ENCODE measurements around the gene SMIM20. TPM values are rescaled to one million over a fixed set of nuclear protein-coding genes. Genes with fewer than 3 reads are reported as not detected.

Gene SMIM20
- polyA plus RNA-seq, 1 experiment: 55.5 TPM

DNA sequence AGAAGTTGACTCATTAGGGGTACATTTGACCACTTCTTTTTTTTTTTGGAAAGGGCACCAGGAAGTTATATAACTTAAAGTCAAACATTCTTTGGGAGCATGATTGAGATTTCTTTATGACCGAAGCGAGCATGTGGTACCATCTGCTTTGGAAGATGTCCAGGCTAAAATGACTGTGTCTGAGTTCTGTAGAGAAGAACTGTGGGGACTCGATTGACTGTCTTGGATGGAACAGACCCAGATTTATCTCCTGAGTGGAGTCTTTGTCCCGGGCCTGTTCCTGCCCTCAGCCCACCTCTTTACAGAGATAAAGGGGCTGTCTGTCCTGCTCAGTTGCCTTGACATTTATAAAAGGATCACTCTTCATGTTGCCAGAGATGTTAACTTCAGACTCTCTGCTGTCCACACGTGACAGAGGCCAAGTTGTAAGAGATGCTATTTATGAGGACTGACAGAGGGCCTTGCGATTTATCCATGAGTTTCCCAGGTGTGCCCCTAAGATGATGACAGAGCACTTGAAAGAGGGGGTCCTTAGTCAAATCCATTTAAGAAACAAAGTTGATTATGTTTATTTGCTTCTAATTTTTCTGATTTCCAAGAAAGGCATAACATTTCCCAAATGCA is 16.8 kb downstream of the SMIM20 start:
- no peak overlapping the region for H3K4me3 ChIP-seq (ENCODE audit: low read depth, low read length)
- H3K27ac ChIP-seq (ENCODE audit: low read depth, low read length): no peak overlapping the region
- H3K9me3 ChIP-seq (ENCODE audit: control insufficient read depth, insufficient read depth, low read length): no peaks in the 10 kb centered on the region
- POLR2A ChIA-PET: no interaction called here
- no peak for TF ChIP-seq CTCF (IDR thresholded peaks at IDR 0.05; ENCODE audit: low read depth, low read length)
- H3K27me3 ChIP-seq (ENCODE audit: control insufficient read depth, insufficient read depth, low read length): no peaks in the 10 kb centered on the region
- CTCF ChIA-PET: no interaction called here
- DNase-seq (ENCODE audit: low read depth, low spot score): no peak

DNA sequence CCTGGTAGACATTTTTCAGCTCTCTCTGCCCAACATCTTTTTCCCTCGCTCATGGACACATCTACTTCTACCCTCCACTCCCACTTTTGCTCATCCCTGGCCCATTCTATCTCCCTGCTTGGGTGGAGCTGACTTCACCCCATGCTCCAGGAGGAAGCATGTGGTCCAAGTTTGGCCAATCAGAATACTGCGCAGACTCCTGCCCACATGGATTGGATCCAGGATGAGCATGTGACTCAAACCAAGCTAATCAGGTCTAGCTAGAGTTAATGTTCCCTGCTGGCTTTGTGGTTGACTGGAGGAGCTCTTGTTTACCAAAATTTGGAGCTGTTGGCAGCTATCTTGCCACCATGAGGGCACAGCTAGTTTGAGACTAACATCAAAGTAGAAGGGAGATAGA is 22.7 kb downstream of the SMIM20 start:
- POLR2A ChIA-PET: interaction anchor here (0.6 to 0.7 kb wide), 2 partner anchors 24 to 513 kb away, joined by 3 to 11 read pairs; no protein-coding TSS in a partner anchor

GRCh38 chr4:25937801-25938200 is 23.8 kb downstream of the SMIM20 start:
- Histone ChIP-seq H3K4me3 (ENCODE audit: low read depth, low read length) (no peak overlapping the region), H3K27ac (ENCODE audit: low read depth, low read length) (no peak overlapping the region), H3K27me3 (ENCODE audit: control insufficient read depth, insufficient read depth, low read length) (no peaks in the 10 kb centered on the region), H3K9me3 (ENCODE audit: control insufficient read depth, insufficient read depth, low read length) (no peaks in the 10 kb centered on the region)
- TF ChIP-seq CTCF (IDR thresholded peaks at IDR 0.05; ENCODE audit: low read depth, low read length): no peak
- POLR2A ChIA-PET: no interaction called here
- DNase-seq (ENCODE audit: low read depth, low spot score): no peak
- CTCF ChIA-PET: no interaction called here

More for the DNA sequence above, 22.7 kb downstream of the SMIM20 start:
- no peak for TF ChIP-seq CTCF (IDR thresholded peaks at IDR 0.05; ENCODE audit: low read depth, low read length)
- Histone ChIP-seq H3K27me3 (ENCODE audit: control insufficient read depth, insufficient read depth, low read length) (no peaks in the 10 kb centered on the region), H3K27ac (ENCODE audit: low read depth, low read length) (no peak overlapping the region), H3K9me3 (ENCODE audit: control insufficient read depth, insufficient read depth, low read length) (no peaks in the 10 kb centered on the region), H3K4me3 (ENCODE audit: low read depth, low read length) (no peak overlapping the region)
- no peak for DNase-seq (ENCODE audit: low read depth, low spot score)
- CTCF ChIA-PET: no interaction called here

- ChIA-PET CTCF (no interaction called here), POLR2A (no interaction called here)
- no peaks in the 10 kb centered on the region for H3K9me3 ChIP-seq (ENCODE audit: control insufficient read depth, insufficient read depth, low read length)
- DNase-seq (ENCODE audit: low read depth, low spot score): no peak
- H3K27me3 ChIP-seq (ENCODE audit: control insufficient read depth, insufficient read depth, low read length): no peaks in the 10 kb centered on the region
- no peak overlapping the region for H3K4me3 ChIP-seq (ENCODE audit: low read depth, low read length)
- no peak for TF ChIP-seq CTCF (IDR thresholded peaks at IDR 0.05; ENCODE audit: low read depth, low read length)
- no peak overlapping the region for H3K27ac ChIP-seq (ENCODE audit: low read depth, low read length)
Measured at GRCh38 chr4:25938366-25938765, 24.3 kb downstream of the SMIM20 start.

DNA sequence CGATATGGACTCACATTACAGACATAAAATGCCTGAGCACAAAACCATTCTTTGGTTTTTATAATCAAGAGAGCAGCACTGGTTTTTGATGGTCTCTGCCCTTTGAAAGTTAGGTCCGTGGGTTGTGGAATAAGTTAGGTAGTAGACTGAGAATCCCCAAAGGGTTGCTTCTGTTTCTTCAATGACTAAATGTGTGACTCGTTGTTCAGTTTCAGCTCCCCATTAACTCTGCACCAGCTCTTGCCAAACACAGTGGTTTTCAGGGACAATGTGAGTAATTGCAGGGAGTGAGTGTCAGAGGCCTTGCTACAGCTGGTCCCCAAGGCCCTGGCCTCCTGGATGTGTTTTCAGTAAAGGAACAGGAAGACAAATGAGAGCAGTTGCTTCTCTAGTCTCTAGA is 24.8 kb downstream of the SMIM20 start:
- POLR2A ChIA-PET: no interaction called here
- no peak for TF ChIP-seq CTCF (IDR thresholded peaks at IDR 0.05; ENCODE audit: low read depth, low read length)
- Histone ChIP-seq H3K4me3 (ENCODE audit: low read depth, low read length) (no peak overlapping the region), H3K27ac (ENCODE audit: low read depth, low read length) (no peak overlapping the region), H3K9me3 (ENCODE audit: control insufficient read depth, insufficient read depth, low read length) (no peaks in the 10 kb centered on the region), H3K27me3 (ENCODE audit: control insufficient read depth, insufficient read depth, low read length) (no peaks in the 10 kb centered on the region)
- no peak for DNase-seq (ENCODE audit: low read depth, low spot score)
- CTCF ChIA-PET: interaction anchor here (1.1 kb wide), 1 partner anchor 11 kb away, joined by 3 read pairs; no protein-coding TSS in a partner anchor
